Bronchial epithelial cell (primary cell): Measurements from ENCODE around the gene KRTAP12-4. TPM values are rescaled to one million over a fixed set of nuclear protein-coding genes. Genes with fewer than 3 reads are reported as not detected.

ENCODE experiments used
- DNase-seq: peaks from one replicate; pipeline ENCODE4 v3.0.0-alpha.2; 2010; ENCODE audit warnings: low read depth
- FAIRE-seq: peaks from 2 replicates; lab custom pipeline; 2011; peaks lifted over from hg19 to GRCh38; lab: Jason Lieb, UNC
- H3K27me3 ChIP-seq: 2 replicates; pipeline ENCODE4 v1.5.1; 2011; ENCODE audit warnings: low read length; ENCODE audit not compliant: control insufficient read depth, insufficient read depth
- H3K36me3 ChIP-seq: 2 replicates; pipeline ENCODE4 v1.5.1; 2011; ENCODE audit warnings: low read length; ENCODE audit not compliant: control insufficient read depth, insufficient read depth
- H3K4me3 ChIP-seq: 2 replicates; pipeline ENCODE4 v1.5.1; 2011; ENCODE audit warnings: mild to moderate bottlenecking, low read depth, low read length, control low read depth
- CTCF ChIP-seq: IDR thresholded peaks from 2 replicates; pipeline ENCODE4 v1.5.1; 2011; ENCODE audit warnings: mild to moderate bottlenecking, moderate library complexity, low read length, control low read depth, inconsistent platforms; ENCODE audit not compliant: insufficient read depth, severe bottlenecking
- total RNA-seq: library from RNA; depleted of rRNA; stranded (reverse); fragments of >200 nt; gene quantifications from 2 replicates; pipeline ENCODE4 v1.2.1, GENCODE V29; 2014

Gene KRTAP12-4
- total RNA-seq, 1 donor from 2014 or later: not detected

GRCh38 chr21:44626673-44627143 is 27.8 kb downstream of the KRTAP12-4 start, which contains the start of gene KRTAP10-9:
Gene KRTAP10-9, plus strand, starts transcription at chr21:44627093. Its CDS starts 79 bp downstream, at chr21:44627172.
- Histone ChIP-seq H3K36me3 (no peaks in the 10 kb centered on the region), H3K4me3 (no peak within 1 kb of the TSS), H3K27me3 (no peaks in the 10 kb centered on the region)
- no peak for FAIRE-seq
- no peak for DNase-seq
- no peak for TF ChIP-seq CTCF

GRCh38 chr21:44626262-44626661 is 28.2 kb downstream of the KRTAP12-4 start:
- TF ChIP-seq CTCF: no peak
- no peaks in the 10 kb centered on the region for H3K36me3 ChIP-seq
- no peaks in the 10 kb centered on the region for H3K27me3 ChIP-seq
- FAIRE-seq (no peak), DNase-seq (no peak)
- H3K4me3 ChIP-seq: no peak overlapping the region

GRCh38 chr21:44625756-44626155 is 28.7 kb downstream of the KRTAP12-4 start:
- Histone ChIP-seq H3K36me3 (no peaks in the 10 kb centered on the region), H3K27me3 (no peaks in the 10 kb centered on the region), H3K4me3 (no peak overlapping the region)
- FAIRE-seq (no peak), DNase-seq (no peak)
- TF ChIP-seq CTCF: no peak

GRCh38 chr21:44623575-44623974 is 30.9 kb downstream of the KRTAP12-4 start:
- FAIRE-seq: no peak

GRCh38 chr21:44619886-44620285 is 34.6 kb downstream of the KRTAP12-4 start:
- no peak for TF ChIP-seq CTCF
- FAIRE-seq: no peak

More at GRCh38 chr21:44623575-44623974, 30.9 kb downstream of the KRTAP12-4 start:
- no peak for TF ChIP-seq CTCF
- Histone ChIP-seq H3K36me3 (no peaks in the 10 kb centered on the region), H3K4me3 (no peak overlapping the region), H3K27me3 (no peaks in the 10 kb centered on the region)
- no peak for DNase-seq

GRCh38 chr21:44618909-44619308 is 35.5 kb downstream of the KRTAP12-4 start:
- Histone ChIP-seq H3K36me3 (no peaks in the 10 kb centered on the region), H3K27me3 (no peaks in the 10 kb centered on the region), H3K4me3 (no peak overlapping the region)
- no peak for TF ChIP-seq CTCF
- DNase-seq (no peak), FAIRE-seq (no peak)

More at GRCh38 chr21:44619886-44620285, 34.6 kb downstream of the KRTAP12-4 start:
- DNase-seq: no peak
- no peak overlapping the region for H3K4me3 ChIP-seq
- no peaks in the 10 kb centered on the region for H3K36me3 ChIP-seq
- H3K27me3 ChIP-seq: no peaks in the 10 kb centered on the region
